ENCODE data around the gene DFFB. TPM values are rescaled to one million over a fixed set of nuclear protein-coding genes. Genes with fewer than 3 reads are reported as not detected.

The DFFB gene
- total and polyA plus RNA-seq, 2 donors (not counting 3 experiments of a cell fraction or from before 2014, with no cell fraction given) = 11.7 to 11.8 TPM

- H3K9me3 ChIP-seq (replicated peaks; ENCODE audit: control insufficient read depth, insufficient read depth, low read length) = no peaks in the 10 kb centered on the region
- TF ChIP-seq EZH2 (IDR thresholded peaks at IDR 0.05; ENCODE audit: borderline replicate concordance, low read depth, low read length, severe bottlenecking) (no peak), MYC (IDR thresholded peaks at IDR 0.05; ENCODE audit: low read depth, low read length) (no peak), GATA2 (IDR thresholded peaks at IDR 0.05; ENCODE audit: insufficient read depth, insufficient read length, low read depth, low read length) (no peak), MAX (IDR thresholded peaks at IDR 0.05; ENCODE audit: insufficient read depth, insufficient read length) (no peak), POLR2AphosphoS5 (IDR thresholded peaks at IDR 0.05; ENCODE audit: insufficient read depth, low read depth, low read length) (no peak), JUN (IDR thresholded peaks at IDR 0.05; ENCODE audit: borderline replicate concordance, insufficient read depth, insufficient read length, low read depth) (no peak), CTCF (IDR thresholded peaks at IDR 0.05; ENCODE audit: extremely low read depth in 1 of 2, insufficient read depth in 1 of 2, low read depth in 1 of 2, low read length in 2 of 2) (no peak), FOS (IDR thresholded peaks at IDR 0.05; ENCODE audit: borderline replicate concordance, insufficient read depth, low read length) (no peak)
- peaks cover 2% of the 10 kb centered on the region for H3K79me2 ChIP-seq (ENCODE audit: control insufficient read depth, insufficient read depth, low read length)
- BruUV-seq (replicated peaks) = no TSS peak
- FAIRE-seq = no peak
- H3K9me1 ChIP-seq (replicated peaks; ENCODE audit: control insufficient read depth, extremely low read depth, insufficient read depth, low read length) = no peaks in the 10 kb centered on the region
- no peak overlapping the region for H2AFZ ChIP-seq (ENCODE audit: low read depth, low read length)
- CTCF ChIA-PET = no interaction called here
- dilution Hi-C loops (cut with MboI; ENCODE audit: extremely low pct_ligation_motif_present, low sequenced_read_pairs) = no loop called here
- H3K4me1 ChIP-seq (ENCODE audit: control insufficient read depth, extremely low read depth, insufficient read depth, low read length) = no peaks in the 10 kb centered on the region
- H3K36me3 ChIP-seq (ENCODE audit: control insufficient read depth in 2 of 2, extremely low read depth in 1 of 2, insufficient read depth in 2 of 2, low read length in 2 of 2) = no peaks in the 10 kb centered on the region
- H4K20me1 ChIP-seq (replicated peaks; ENCODE audit: control insufficient read depth, extremely low read depth, insufficient read depth, low read length) = no peaks in the 10 kb centered on the region
- no peak overlapping the region for H3K27ac ChIP-seq (ENCODE audit: insufficient read depth, low read depth, low read length)
- intact Hi-C loops (cut with micrococcal nuclease) = loop anchor here (5.0 kb wide), 1 partner anchor 133 kb away; the partner anchor contains the start of gene SMIM1
- DNase-seq (ENCODE audit: low read depth, low spot score) = no peak
- no peak overlapping the region for H3K4me3 ChIP-seq (replicated peaks in 1 of 3; ENCODE audit: insufficient read depth in 1 of 3, low read depth in 1 of 3, low read length in 3 of 3)
- no peaks in the 10 kb centered on the region for H3K27me3 ChIP-seq (ENCODE audit: control insufficient read depth in 2 of 2, insufficient read depth in 2 of 2, low read length in 2 of 2)
- POLR2A ChIA-PET = no interaction called here
- no peak overlapping the region for H3K9ac ChIP-seq (replicated peaks; ENCODE audit: extremely low read depth, insufficient read depth, low read length)
- H3K4me2 ChIP-seq (ENCODE audit: insufficient read depth, low read length) = no peak overlapping the region
These were observed 47.5 kb downstream of the DFFB start for GRCh38 chr1:3904843-3905185.
